ENCODE data around the gene PRTN3. TPM values are rescaled to one million over a fixed set of nuclear protein-coding genes. Genes with fewer than 3 reads are reported as not detected.

The PRTN3 gene
- total RNA-seq, 2 experiments from 2014 or later: not detected

DNA sequence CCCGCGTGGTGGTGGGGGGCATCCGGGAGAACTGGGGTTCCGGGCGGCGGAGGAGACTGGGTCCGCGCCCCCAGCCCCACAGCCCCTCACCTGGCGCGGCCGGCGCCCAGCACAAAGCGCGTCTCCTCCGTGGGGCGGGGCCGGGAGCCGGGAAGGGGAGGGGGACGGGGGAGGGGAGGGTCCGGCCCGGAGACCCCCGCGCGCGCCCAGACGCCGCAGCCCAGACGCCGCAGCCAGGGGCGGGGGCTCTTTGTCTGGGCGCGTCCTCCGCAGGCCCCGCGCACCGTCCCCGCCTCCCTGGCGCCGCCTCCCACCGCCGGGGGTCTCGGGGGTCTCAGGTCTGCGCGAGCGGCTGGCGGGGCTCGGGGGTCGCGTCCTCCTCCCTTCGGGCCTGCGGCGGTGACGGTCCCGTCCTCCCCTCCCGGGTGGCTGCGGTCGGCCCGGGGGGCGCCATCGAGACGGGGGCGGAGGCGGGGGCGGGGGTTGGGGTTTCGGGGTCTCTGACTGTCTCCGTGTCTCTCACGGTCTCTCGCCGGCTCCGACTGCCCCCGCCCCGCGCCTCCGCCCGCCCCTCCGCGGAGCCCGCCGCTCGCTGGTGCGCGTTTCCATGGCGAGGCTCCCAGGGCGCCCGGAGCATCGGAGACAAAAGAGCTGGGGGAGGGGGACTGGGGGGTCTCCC is 18.8 kb upstream of the PRTN3 start, which contains the start of gene PLPPR3:
Gene PLPPR3 (minus strand): TSS at position 131 of the 679 bp plus-strand sequence. CDS start 396 bp downstream, outside the sequence.
- no peak for ATAC-seq
- no peak within 1 kb of the TSS for H3K27ac Mint-ChIP-seq
- no peak for DNase-seq
- ChIA-PET POLR2A (interaction anchor here (1.0 kb wide), 1 partner anchor 155 kb away, joined by 3 read pairs; no protein-coding TSS in a partner anchor), CTCF (no interaction called here)
- intact Hi-C loops (cut with DNase I, micrococcal nuclease): no loop called here
- H3K9me3 Mint-ChIP-seq (ENCODE audit: low read depth): no peaks in the 10 kb centered on the region
- no peaks in the 10 kb centered on the region for H3K36me3 Mint-ChIP-seq (ENCODE audit: low read depth)
- H3K27me3 Mint-ChIP-seq: peaks cover 13% of the 10 kb centered on the region
- H3K4me3 Mint-ChIP-seq: no peak within 1 kb of the TSS
- no peaks in the 10 kb centered on the region for H3K4me1 Mint-ChIP-seq

DNA sequence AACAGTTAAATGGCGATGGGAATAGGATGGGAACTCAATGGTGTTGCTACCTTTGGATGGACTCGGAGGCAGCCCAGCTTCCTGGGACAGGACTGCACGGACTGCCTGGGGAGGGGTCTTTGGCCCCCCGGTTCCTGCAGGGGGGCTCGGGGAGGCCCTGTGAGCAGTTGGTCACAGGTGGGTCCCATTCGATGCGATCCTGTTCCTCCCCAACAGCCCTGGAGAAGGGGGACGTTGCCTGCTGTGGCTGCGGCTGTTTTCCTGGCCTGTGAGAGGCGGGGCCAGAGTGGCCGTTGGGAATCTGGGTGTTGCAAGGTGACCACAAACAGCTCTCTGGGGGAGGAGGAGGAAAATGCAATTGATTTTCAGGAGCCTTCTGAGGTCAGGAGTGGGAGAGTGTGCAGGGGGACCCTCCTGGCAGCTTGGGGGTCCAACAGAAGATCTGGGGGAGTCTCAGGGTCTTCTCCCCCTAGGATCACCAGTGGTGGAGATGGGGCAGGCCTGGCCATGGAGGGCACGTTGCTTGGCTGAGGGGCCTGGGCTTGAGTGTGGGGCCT is 17.2 kb upstream of the PRTN3 start:
- no peak overlapping the region for H3K4me3 Mint-ChIP-seq
- no peaks in the 10 kb centered on the region for H3K4me1 Mint-ChIP-seq
- no peak overlapping the region for H3K27ac Mint-ChIP-seq
- intact Hi-C loops (cut with DNase I, micrococcal nuclease): no loop called here
- H3K36me3 Mint-ChIP-seq (ENCODE audit: low read depth): no peaks in the 10 kb centered on the region
- no peak for ATAC-seq
- ChIA-PET CTCF (interaction anchor here (0.6 kb wide), 1 partner anchor 30 kb away, joined by 3 read pairs; no protein-coding TSS in a partner anchor), POLR2A (no interaction called here)
- no peak for DNase-seq
- peaks cover 13% of the 10 kb centered on the region for H3K27me3 Mint-ChIP-seq
- no peaks in the 10 kb centered on the region for H3K9me3 Mint-ChIP-seq (ENCODE audit: low read depth)

DNA sequence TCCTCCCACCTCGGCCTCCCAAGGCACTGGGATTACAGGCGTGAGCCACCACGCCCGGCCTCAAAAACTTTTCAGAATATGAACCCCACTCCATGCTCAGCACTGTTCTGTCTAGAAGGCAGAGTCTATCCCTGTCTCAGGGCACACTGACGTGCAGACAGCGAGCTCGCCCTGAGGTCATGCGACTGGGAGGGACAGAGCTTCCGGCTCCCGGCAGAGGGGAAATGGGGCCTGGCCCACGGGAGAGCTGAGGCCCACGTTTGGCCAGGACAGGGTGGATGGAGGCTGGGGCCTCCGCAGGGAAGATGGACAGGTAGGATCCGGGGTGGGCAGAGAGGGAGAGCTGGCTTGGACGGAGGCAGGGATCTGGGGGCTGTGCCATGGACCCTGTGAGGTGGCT is 15.9 kb upstream of the PRTN3 start:
- no peaks in the 10 kb centered on the region for H3K36me3 Mint-ChIP-seq (ENCODE audit: low read depth)
- H3K27ac Mint-ChIP-seq: no peak overlapping the region
- DNase-seq (no peak), ATAC-seq (no peak)
- H3K27me3 Mint-ChIP-seq: peaks cover 13% of the 10 kb centered on the region
- CTCF ChIA-PET: no interaction called here
- POLR2A ChIA-PET: interaction anchor here (0.6 kb wide), 1 partner anchor 23 kb away, joined by 3 read pairs; no protein-coding TSS in a partner anchor
- H3K4me1 Mint-ChIP-seq: no peaks in the 10 kb centered on the region
- no peak overlapping the region for H3K4me3 Mint-ChIP-seq
- H3K9me3 Mint-ChIP-seq (ENCODE audit: low read depth): no peaks in the 10 kb centered on the region
- intact Hi-C loops (cut with DNase I, micrococcal nuclease): no loop called here

DNA sequence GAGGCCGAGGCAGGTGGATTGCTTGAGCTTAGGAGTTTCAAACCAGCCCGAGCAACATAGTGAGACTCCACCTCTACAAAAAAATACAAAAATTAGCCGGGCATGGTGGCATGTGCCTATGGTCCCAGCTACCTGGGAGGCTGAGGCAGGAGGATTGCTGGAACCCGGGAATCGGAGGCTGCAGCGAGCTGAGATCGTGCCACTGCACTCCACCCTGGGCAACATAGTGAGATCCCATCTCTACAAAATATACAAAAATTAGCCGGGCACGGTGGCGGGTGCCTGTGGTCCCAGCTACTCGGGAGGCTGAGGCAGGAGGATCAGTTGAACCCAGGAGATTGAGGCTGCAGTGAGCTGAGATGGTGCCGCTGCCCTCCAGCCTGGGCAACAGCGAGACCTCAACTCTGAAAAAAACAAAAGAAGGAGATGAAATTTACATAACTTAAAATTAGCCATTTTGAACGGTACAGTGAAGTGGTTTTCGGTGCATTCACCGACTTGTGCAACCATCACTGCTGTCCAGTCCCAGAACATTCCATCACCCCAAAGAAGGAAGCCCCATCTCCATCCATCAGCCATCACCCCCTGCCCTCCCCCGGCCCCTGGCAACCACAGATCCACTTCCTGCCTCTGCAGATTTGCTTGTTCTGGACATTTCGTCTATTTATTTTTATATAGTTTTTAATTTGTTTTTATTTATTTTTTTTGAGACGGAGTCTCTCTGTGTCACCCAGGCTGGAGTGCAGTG is 14.7 kb upstream of the PRTN3 start:
- intact Hi-C loops (cut with DNase I, micrococcal nuclease): no loop called here
- ChIA-PET POLR2A (interaction anchor here (0.6 kb wide), 1 partner anchor 24 kb away, joined by 3 read pairs; no protein-coding TSS in a partner anchor), CTCF (interaction anchor here (0.7 kb wide), 1 partner anchor 63 kb away, joined by 3 read pairs; no protein-coding TSS in a partner anchor)
- ATAC-seq (no peak), DNase-seq (no peak)
- H3K9me3 Mint-ChIP-seq (ENCODE audit: low read depth): no peaks in the 10 kb centered on the region
- H3K4me3 Mint-ChIP-seq: no peak overlapping the region
- H3K36me3 Mint-ChIP-seq (ENCODE audit: low read depth): no peaks in the 10 kb centered on the region
- H3K27me3 Mint-ChIP-seq: peaks cover 13% of the 10 kb centered on the region
- H3K4me1 Mint-ChIP-seq: no peaks in the 10 kb centered on the region
- no peak overlapping the region for H3K27ac Mint-ChIP-seq

DNA sequence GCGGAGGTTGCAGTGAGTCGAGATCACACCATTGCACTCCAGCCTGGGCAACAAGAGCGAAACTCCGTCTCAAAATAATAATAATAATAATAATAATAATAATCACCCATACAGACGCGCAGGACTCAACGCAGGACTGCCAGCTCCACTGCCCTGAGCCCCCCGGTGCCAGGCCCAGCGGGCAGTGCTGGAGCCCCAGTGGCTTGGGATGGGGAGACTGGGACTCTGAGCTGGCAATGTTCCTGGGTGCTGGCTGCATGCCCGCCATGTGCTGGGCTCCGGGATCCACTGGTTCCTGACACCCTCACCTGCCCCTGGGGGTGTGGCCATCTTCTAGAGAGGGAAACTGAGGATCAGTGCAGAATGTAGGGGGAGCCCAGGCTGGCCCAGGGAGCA is 13.5 kb upstream of the PRTN3 start:
- H3K4me1 Mint-ChIP-seq: no peaks in the 10 kb centered on the region
- H3K27me3 Mint-ChIP-seq: peaks cover 13% of the 10 kb centered on the region
- DNase-seq (no peak), ATAC-seq (no peak)
- ChIA-PET POLR2A (no interaction called here), CTCF (interaction anchor here (0.6 kb wide), 2 partner anchors 95 to 138 kb away, joined by 3 to 4 read pairs; no protein-coding TSS in a partner anchor)
- no peaks in the 10 kb centered on the region for H3K36me3 Mint-ChIP-seq (ENCODE audit: low read depth)
- intact Hi-C loops (cut with DNase I, micrococcal nuclease): no loop called here
- H3K9me3 Mint-ChIP-seq (ENCODE audit: low read depth): no peaks in the 10 kb centered on the region
- H3K27ac Mint-ChIP-seq: no peak overlapping the region
- no peak overlapping the region for H3K4me3 Mint-ChIP-seq

DNA sequence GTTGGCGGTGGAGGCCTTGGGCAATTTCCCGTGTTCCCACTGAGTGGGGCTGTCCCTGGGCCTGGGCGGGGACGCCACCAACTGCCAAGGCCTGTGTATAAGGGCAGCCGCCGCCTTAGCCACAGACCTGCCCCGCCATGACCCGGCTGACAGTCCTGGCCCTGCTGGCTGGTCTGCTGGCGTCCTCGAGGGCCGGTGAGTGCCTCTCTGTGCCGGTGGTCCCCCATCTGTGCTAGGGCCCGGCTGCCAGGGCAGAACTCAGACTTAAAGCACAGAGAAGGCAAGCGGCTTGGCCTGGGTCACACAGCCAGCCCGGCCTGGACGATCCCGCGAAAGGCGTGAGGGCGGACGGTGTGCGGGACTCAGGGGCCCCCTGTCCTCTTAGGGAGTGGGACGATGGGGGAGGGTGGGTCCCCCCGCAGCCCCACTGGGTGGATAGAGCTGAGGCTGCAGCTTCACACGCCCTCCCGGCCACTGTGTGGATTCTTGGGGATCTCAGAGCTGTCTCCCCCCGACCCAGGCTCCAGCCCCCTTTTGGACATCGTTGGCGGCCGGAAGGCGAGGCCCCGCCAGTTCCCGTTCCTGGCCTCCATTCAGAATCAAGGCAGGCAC is 13.0 kb upstream of the PRTN3 start, which contains the start of gene AZU1:
Gene AZU1 (plus strand): TSS at position 128 of the 612 bp plus-strand sequence. CDS start 10 bp downstream, at position 138.
- intact Hi-C loops (cut with DNase I, micrococcal nuclease): no loop called here
- ChIA-PET CTCF (interaction anchor here (0.6 kb wide), 1 partner anchor 94 kb away, joined by 3 read pairs; no protein-coding TSS in a partner anchor), POLR2A (no interaction called here)
- Mint-ChIP-seq H3K36me3 (ENCODE audit: low read depth) (no peaks in the 10 kb centered on the region), H3K4me1 (no peaks in the 10 kb centered on the region), H3K4me3 (no peak within 1 kb of the TSS), H3K9me3 (ENCODE audit: low read depth) (no peaks in the 10 kb centered on the region), H3K27me3 (peaks cover 11% of the 10 kb centered on the region), H3K27ac (no peak within 1 kb of the TSS)
- DNase-seq: no peak
- ATAC-seq: no peak

DNA sequence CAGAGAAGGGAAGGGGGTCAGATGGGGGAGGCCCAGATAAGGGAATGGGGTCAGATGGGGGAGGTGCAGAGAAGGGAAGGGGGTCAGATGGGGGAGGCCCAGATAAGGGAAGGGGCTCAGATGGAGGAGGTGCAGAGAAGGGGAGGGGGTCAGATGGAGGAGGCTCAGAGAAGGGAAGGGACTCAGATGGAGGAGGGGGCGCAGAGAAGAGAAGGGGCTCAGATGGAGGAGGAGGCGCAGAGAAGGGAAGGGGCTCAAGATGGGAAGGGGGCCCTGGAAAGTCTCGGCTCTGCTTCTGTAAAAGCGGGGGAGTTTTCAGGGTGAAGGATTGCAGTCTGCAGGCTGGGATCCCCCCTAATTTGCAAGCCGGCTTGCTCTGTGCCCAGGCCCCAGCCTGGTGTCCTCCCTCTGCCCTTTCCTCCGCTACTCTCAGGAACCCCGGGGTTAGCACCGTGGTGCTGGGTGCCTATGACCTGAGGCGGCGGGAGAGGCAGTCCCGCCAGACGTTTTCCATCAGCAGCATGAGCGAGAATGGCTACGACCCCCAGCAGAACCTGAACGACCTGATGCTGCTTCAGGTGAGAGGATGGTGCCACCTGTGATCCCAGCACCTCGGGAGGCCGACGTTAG is 11.6 kb upstream of the PRTN3 start:
- ChIA-PET CTCF (no interaction called here), POLR2A (no interaction called here)
- H3K36me3 Mint-ChIP-seq (ENCODE audit: low read depth): no peaks in the 10 kb centered on the region
- ATAC-seq (no peak), DNase-seq (no peak)
- no peaks in the 10 kb centered on the region for H3K9me3 Mint-ChIP-seq (ENCODE audit: low read depth)
- no peaks in the 10 kb centered on the region for H3K4me1 Mint-ChIP-seq
- intact Hi-C loops (cut with DNase I, micrococcal nuclease): no loop called here
- peaks cover 2% of the 10 kb centered on the region for H3K27me3 Mint-ChIP-seq
- H3K4me3 Mint-ChIP-seq: no peak overlapping the region
- H3K27ac Mint-ChIP-seq: no peak overlapping the region

DNA sequence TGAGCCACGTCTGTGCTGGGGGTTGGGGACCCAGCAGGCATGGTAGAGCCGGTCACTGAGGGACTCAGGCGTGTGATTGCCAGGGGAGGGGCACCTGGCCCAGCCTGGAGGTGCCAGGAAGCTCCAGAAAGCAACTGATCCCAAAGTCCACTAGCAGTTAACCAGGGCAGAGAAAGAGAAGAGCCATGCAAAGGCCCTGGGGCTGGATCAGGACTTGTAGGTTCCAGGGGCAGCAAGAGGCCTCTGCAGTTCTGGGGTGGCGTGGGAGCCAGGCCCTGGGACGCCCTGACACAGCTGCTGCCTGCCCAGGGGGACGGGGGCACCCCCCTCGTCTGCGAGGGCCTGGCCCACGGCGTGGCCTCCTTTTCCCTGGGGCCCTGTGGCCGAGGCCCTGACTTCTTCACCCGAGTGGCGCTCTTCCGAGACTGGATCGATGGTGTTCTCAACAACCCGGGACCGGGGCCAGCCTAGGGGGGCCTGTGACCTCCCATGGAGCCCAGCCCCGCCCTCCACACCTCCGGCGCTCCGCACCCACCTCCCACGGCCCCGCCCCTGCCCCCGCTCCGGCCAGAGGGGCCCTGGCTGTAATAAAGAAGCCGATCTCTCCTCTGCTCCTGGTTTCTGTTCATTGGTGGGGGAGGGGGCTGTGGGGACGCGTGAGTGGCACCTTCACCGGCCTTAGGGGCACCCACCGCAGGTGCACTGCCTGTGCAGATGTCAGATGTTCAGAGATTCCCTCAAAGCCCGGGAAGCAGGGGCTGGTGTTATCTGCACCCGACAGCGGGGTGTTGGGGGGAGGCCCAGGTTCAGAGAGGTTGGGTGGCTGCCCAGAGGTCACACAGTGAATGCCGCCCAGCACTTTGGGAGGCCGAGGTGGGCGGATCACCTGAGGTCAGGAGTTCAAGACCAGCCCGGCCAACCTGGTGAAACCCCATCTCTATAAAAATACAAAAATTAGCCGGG is 9.1 kb upstream of the PRTN3 start:
- ChIA-PET CTCF (interaction anchor here (1.0 kb wide), 1 partner anchor 49 kb away, joined by 3 read pairs; no protein-coding TSS in a partner anchor), POLR2A (no interaction called here)
- ATAC-seq (no peak), DNase-seq (no peak)
- H3K4me1 Mint-ChIP-seq: no peaks in the 10 kb centered on the region
- no peaks in the 10 kb centered on the region for H3K9me3 Mint-ChIP-seq (ENCODE audit: low read depth)
- no peaks in the 10 kb centered on the region for H3K36me3 Mint-ChIP-seq (ENCODE audit: low read depth)
- no peak overlapping the region for H3K4me3 Mint-ChIP-seq
- intact Hi-C loops (cut with DNase I, micrococcal nuclease): no loop called here
- H3K27ac Mint-ChIP-seq: no peak overlapping the region
- peaks cover 6% of the 10 kb centered on the region for H3K27me3 Mint-ChIP-seq

DNA sequence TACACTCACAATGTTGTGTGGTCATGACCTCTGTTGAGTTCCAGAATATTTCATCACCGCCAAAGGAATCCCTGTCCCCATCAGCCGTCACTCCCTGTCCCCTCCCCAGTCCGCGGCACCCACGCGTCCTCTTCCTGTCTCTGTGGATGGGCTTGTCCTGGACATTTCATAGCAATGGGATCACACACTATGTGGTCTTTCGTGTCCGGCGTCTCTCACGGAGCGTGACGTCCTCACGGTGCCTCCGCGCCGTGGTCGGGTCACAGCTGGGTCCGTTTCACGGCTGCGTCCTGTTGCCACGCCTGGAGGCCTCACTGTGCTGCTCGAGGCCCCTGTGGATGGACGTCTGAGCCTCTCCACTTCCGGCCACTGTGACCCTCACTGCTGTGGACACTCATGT is 6.6 kb upstream of the PRTN3 start:
- POLR2A ChIA-PET: no interaction called here
- Mint-ChIP-seq H3K27ac (no peak overlapping the region), H3K9me3 (ENCODE audit: low read depth) (no peaks in the 10 kb centered on the region), H3K36me3 (ENCODE audit: low read depth) (no peaks in the 10 kb centered on the region), H3K4me3 (no peak overlapping the region), H3K27me3 (peaks cover 9% of the 10 kb centered on the region), H3K4me1 (no peaks in the 10 kb centered on the region)
- no peak for DNase-seq
- intact Hi-C loops (cut with DNase I, micrococcal nuclease): no loop called here
- CTCF ChIA-PET: no interaction called here
- ATAC-seq: no peak

DNA sequence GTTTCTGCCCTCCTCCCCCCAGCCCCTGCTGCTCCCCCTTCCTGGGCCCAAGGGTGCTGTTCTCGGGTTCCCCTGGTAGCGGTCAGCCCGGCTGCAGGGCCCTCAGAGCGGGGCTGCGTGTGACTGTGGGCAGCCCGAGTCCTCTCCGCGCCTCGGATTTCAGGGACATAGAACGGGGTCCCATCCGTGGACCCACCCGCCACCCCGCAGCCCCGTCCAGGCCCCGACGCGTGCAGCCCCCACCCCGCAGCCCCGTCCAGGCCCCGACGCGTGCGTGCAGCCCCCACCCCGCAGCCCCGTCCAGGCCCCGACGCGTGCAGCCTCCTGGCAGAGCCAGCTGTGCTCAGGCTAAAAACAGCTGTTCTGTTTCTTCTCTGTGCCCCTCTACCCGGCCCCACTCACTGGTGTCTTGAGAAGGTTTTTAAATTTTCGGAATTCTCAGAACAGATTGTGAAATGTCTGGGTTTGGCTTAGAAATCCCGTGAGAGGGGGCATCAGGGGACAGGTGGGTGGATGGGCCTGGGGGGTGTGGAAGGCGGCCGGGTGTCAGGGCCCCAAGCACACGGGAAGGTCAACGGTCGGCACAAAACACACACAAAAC is 5.5 kb upstream of the PRTN3 start:
- DNase-seq (no peak), ATAC-seq (no peak)
- intact Hi-C loops (cut with DNase I, micrococcal nuclease): no loop called here
- H3K4me1 Mint-ChIP-seq: no peaks in the 10 kb centered on the region
- H3K4me3 Mint-ChIP-seq: no peak overlapping the region
- no peak overlapping the region for H3K27ac Mint-ChIP-seq
- peaks cover 9% of the 10 kb centered on the region for H3K27me3 Mint-ChIP-seq
- no peaks in the 10 kb centered on the region for H3K36me3 Mint-ChIP-seq (ENCODE audit: low read depth)
- ChIA-PET CTCF (no interaction called here), POLR2A (no interaction called here)
- H3K9me3 Mint-ChIP-seq (ENCODE audit: low read depth): no peaks in the 10 kb centered on the region

Data from activated CD4-positive, alpha-beta T cell treated with anti-CD3 and anti-CD28 coated beads for 36 hours (primary cell).